CD4-positive, alpha-beta memory T cell (primary cell): ENCODE results near the gene VILL. TPM values are rescaled to one million over a fixed set of nuclear protein-coding genes. Genes with fewer than 3 reads are reported as not detected.

Source experiments
- CTCF ChIA-PET: fragments of 350-600 bp; sonication (Branson Sonifier 250); formaldehyde crosslinking; loops from one replicate; lab custom pipeline; 2021; ENCODE audit warnings: inconsistent platforms; ENCODE audit not compliant: partially characterized antibody; lab: Charles Lee
- POLR2A ChIA-PET: fragments of 350-600 bp; sonication (Branson Sonifier 250); formaldehyde crosslinking; loops from one replicate; lab custom pipeline; 2021; ENCODE audit not compliant: partially characterized antibody; lab: Charles Lee
- DNase-seq, 5 donors: peaks; one replicate each; pipeline versions ENCODE4 v3.0.0 to v3.0.0-alpha.2; 2020 to 2022; ENCODE audit warnings: mixed read lengths in 1 of 5
- H3K27ac ChIP-seq: one replicate; pipeline ENCODE4 v1.7.0; 2013; ENCODE audit warnings: low read depth, low read length
- H3K27me3 ChIP-seq: 2 replicates; pipeline ENCODE4 v1.7.0; 2013; ENCODE audit warnings: mild to moderate bottlenecking, low read length, moderate library complexity; ENCODE audit not compliant: insufficient read depth
- H3K36me3 ChIP-seq: 2 replicates; pipeline ENCODE4 v1.7.0; 2013; ENCODE audit warnings: mild to moderate bottlenecking, low read length, moderate library complexity; ENCODE audit not compliant: insufficient read depth
- H3K4me1 ChIP-seq: 2 replicates; pipeline ENCODE4 v1.7.0; 2013; ENCODE audit warnings: mild to moderate bottlenecking, low read length, moderate library complexity; ENCODE audit not compliant: insufficient read depth
- H3K4me3 ChIP-seq, 2 donors: one replicate each; pipeline ENCODE4 v1.7.0; 2013; ENCODE audit warnings: low read length in 2 of 2, mild to moderate bottlenecking in 1 of 2
- H3K9me3 ChIP-seq, 2 donors: one replicate each; pipeline ENCODE4 v1.7.0; 2013; ENCODE audit warnings: low read length in 2 of 2, control low read depth in 1 of 2; ENCODE audit not compliant: control insufficient read depth in 1 of 2
- H3K27ac Mint-ChIP-seq, 7 donors: one replicate each; pipeline ENCODE4 v1.8.0; 2020 to 2021; ENCODE audit warnings: mixed read lengths in 7 of 7, mild to moderate bottlenecking in 6 of 7, inconsistent platforms in 3 of 7, moderate library complexity in 3 of 7
- H3K27me3 Mint-ChIP-seq, 2 donors: one replicate each; pipeline ENCODE4 v1.8.0; 2020 to 2021; ENCODE audit warnings: mixed read lengths in 2 of 2
- H3K36me3 Mint-ChIP-seq, 2 donors: one replicate each; pipeline ENCODE4 v1.8.0; 2020 to 2021; ENCODE audit warnings: mixed read lengths in 2 of 2, inconsistent platforms in 1 of 2, mild to moderate bottlenecking in 1 of 2
- H3K4me1 Mint-ChIP-seq, 4 donors: one replicate each; pipeline ENCODE4 v1.8.0; 2020 to 2021; ENCODE audit warnings: mixed read lengths in 4 of 4, mild to moderate bottlenecking in 1 of 4
- H3K4me3 Mint-ChIP-seq, 8 donors: one replicate each; pipeline ENCODE4 v1.8.0; 2020 to 2021; ENCODE audit warnings: mixed read lengths in 8 of 8, mild to moderate bottlenecking in 7 of 8, moderate library complexity in 6 of 8, inconsistent platforms in 3 of 8
- H3K9me3 Mint-ChIP-seq, 8 donors: one replicate each; pipeline ENCODE4 v1.8.0; 2020 to 2021; ENCODE audit warnings: mixed read lengths in 8 of 8, mild to moderate bottlenecking in 5 of 8, inconsistent platforms in 3 of 8, moderate library complexity in 1 of 8
- intact Hi-C: fragments of 100-400 bp; cut with micrococcal nuclease; formaldehyde crosslinking; loops from one replicate; pipeline ENCODE4 v1.15.1; 2023
- polyA plus RNA-seq, 2 donors: library from polyadenylated mRNA; unstranded; fragments of 300-500 nt; fragmentation: Illumina TruSeq; gene quantifications; one replicate each; pipeline ENCODE4 v1.2.3, GENCODE V29; 2021
- total RNA-seq, 2 experiments: library from RNA; stranded (reverse); gene quantifications; one replicate each; pipeline ENCODE4 v1.2.3, GENCODE V29; 2021

VILL gene
- total and polyA plus RNA-seq, 4 experiments from 2014 or later: 13.4 to 43.4 (median 29.8) TPM

DNA sequence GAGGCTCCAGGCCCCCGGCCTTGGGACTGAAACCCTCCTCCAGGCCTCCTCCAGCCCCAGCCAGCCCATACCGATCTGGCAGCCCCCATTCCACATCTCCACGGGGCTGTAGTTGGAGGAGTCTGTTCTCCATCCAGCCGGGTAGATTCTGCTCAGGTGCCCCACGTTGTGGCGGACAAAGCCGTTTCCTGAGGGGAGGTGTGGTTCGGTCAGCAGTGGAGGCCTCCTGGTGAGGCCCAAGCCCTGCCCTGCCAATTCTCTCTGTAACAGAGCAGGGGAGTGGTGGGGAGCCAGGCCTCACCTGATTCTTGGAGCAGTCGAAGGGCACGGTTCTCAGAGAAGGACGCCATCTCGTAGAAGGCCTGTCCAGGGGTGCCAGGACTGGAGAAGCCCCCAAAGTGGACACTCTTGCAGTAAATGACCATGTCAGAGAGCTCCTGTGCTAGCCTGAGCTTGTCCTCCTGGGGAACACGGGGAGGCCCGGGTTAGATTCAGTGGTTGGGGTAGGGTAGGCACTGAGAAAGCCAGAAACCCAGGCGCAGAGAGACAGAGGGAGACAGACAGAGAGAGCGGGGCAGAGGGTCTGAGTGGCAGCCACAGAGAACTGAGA is 18.5 kb downstream of the VILL start:
- Histone ChIP-seq H3K4me3 (no peak overlapping the region), H3K36me3 (peaks cover 53% of the 10 kb centered on the region), H3K27me3 (no peaks in the 10 kb centered on the region), H3K27ac (no peak overlapping the region), H3K9me3 (no peaks in the 10 kb centered on the region), H3K4me1 (peaks cover 2% of the 10 kb centered on the region)
- intact Hi-C loops: no loop called here
- Mint-ChIP-seq H3K27me3 (no peaks in the 10 kb centered on the region), H3K9me3 (no peaks in the 10 kb centered on the region), H3K36me3 (peaks cover 20 to 53% of the 10 kb centered on the region in 2 donors), H3K4me3 (no peak overlapping the region), H3K4me1 (peaks cover 7 to 16% (median 11%) of the 10 kb centered on the region in 4 donors), H3K27ac (peak overlapping the region in 2 of 7 donors; percentile 72 to 77)
- peak in 1 of 5 donors; percentile 17 for DNase-seq
- CTCF ChIA-PET: no interaction called here
- POLR2A ChIA-PET: interaction anchor here (1.2 to 2.0 kb wide), 4 partner anchors 8 to 29 kb away, joined by 3 to 7 read pairs (median 4); partner anchors contain the start of gene DLEC1

DNA sequence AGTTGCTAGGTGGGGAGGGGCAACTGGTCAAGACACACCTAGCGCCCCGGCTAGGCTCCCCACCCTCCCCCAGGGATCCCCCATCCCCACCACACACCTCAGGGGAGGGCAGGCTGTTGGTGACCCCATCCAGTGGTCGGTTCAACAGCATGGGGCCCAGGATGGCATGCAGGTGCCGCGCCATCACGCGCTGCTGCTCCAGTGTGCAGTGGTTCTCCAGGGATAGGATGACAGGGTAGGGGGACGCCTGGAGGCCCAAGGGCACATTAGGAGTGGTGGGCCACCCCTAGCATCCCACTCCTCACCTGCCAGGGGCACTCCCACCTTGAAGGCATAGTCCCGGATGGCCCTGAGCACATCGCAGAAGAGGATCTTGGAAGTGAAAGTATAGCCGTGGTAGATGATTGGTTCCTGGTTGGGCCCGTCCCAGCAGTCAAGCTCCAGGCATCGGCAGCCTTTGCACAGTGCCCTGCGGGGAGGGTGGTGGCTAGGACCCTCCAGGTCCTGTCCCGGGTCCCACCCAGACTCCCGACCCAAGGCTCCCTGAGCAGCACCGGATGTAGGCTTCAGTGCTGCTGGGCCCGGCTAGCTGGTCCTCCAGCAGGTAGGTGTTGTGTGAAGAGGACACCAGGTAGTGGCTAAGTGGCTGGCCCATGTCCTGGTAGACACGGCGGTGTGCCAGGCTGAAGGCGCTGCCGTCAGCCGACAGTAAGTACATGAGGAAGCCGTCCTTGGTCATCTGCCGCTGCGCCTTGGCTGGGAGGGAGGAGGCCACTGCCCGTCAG is 19.4 kb downstream of the VILL start:
- ChIA-PET POLR2A (interaction anchor here (1.2 to 2.0 kb wide), 3 partner anchors 9 to 29 kb away, joined by 3 to 7 read pairs (median 4); partner anchors contain the start of gene DLEC1), CTCF (interaction anchor here (1.1 kb wide), 1 partner anchor 29 kb away, joined by 3 read pairs; the partner anchor contains the start of gene DLEC1)
- Mint-ChIP-seq H3K9me3 (peaks cover 0 to under 1% (median 0%) of the 10 kb centered on the region in 8 donors), H3K4me1 (peaks cover 0 to 7% (median 3%) of the 10 kb centered on the region in 4 donors), H3K27me3 (no peaks in the 10 kb centered on the region), H3K27ac (peak overlapping the region in 1 of 7 donors; percentile 84), H3K4me3 (no peak overlapping the region), H3K36me3 (peaks cover 23 to 54% of the 10 kb centered on the region in 2 donors)
- Histone ChIP-seq H3K4me1 (no peaks in the 10 kb centered on the region), H3K36me3 (peaks cover 53% of the 10 kb centered on the region), H3K27ac (no peak overlapping the region), H3K27me3 (no peaks in the 10 kb centered on the region), H3K4me3 (no peak overlapping the region), H3K9me3 (no peaks in the 10 kb centered on the region)
- intact Hi-C loops: no loop called here
- peak in 1 of 5 donors; percentile 33 for DNase-seq

DNA sequence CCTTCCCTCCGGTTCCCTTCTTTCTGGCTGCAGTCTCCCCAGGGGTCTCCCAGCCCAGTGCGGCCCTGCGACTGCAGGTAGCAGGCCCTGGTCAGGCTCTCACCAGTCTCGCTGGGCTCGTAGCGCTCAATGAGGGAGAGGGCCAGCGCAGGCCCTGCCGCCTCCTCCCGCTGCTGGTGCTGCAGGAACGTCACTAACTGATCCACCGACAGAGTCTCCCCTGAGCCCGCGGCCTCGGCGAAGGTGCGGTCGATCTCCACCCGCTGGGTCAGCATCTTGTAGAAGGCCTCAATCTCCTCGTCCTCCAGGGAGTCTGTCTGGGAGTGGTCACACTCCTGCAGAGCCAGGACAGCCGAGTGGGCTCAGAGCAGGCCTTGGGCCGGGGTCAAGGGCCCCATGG is 20.5 kb downstream of the VILL start:
- Mint-ChIP-seq H3K4me3 (no peak overlapping the region), H3K36me3 (peaks cover 34 to 57% of the 10 kb centered on the region in 2 donors), H3K27me3 (no peaks in the 10 kb centered on the region), H3K27ac (no peak overlapping the region), H3K4me1 (peaks cover 0 to 1% (median 0%) of the 10 kb centered on the region in 4 donors), H3K9me3 (peaks cover 0 to 3% (median 0%) of the 10 kb centered on the region in 8 donors)
- DNase-seq: no peak
- Histone ChIP-seq H3K27me3 (no peaks in the 10 kb centered on the region), H3K36me3 (peaks cover 54% of the 10 kb centered on the region), H3K9me3 (no peaks in the 10 kb centered on the region), H3K4me1 (no peaks in the 10 kb centered on the region), H3K4me3 (no peak overlapping the region), H3K27ac (no peak overlapping the region)
- POLR2A ChIA-PET: no interaction called here
- intact Hi-C loops: no loop called here
- CTCF ChIA-PET: interaction anchor here (0.8 to 1.0 kb wide), 2 partner anchors 8 to 29 kb away, joined by 3 read pairs; no protein-coding TSS in a partner anchor

DNA sequence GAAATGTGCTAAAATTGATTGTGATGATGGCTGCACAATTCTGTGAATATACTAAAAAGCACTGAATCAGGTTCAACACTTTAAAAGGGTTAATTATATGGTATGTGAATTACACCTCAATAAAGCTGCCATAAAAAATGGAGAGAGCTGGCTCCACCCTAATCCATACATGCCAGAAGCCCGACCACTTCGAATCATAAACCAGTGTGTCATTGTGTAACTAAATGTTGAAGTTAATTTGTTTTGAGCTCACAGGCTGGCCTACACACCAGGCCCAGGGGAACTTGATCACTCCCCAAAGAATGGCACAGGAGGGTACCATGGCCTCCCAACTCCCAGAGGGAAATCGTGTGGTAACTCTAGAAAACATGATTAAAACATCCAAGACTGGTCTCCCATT is 24.9 kb downstream of the VILL start:
- ChIA-PET POLR2A (no interaction called here), CTCF (interaction anchor here (1.9 kb wide), 1 partner anchor 12 kb away, joined by 6 read pairs; no protein-coding TSS in a partner anchor)
- H3K36me3 ChIP-seq: peaks cover 49% of the 10 kb centered on the region
- Mint-ChIP-seq H3K27me3 (no peaks in the 10 kb centered on the region), H3K27ac (peak overlapping the region in 2 of 7 donors; percentile 2 to 60), H3K4me1 (peaks cover 2 to 6% (median 5%) of the 10 kb centered on the region in 4 donors), H3K4me3 (no peak overlapping the region), H3K36me3 (peaks cover 68 to 74% of the 10 kb centered on the region in 2 donors), H3K9me3 (peaks cover 0 to 8% (median 0%) of the 10 kb centered on the region in 8 donors)
- H3K9me3 ChIP-seq: no peaks in the 10 kb centered on the region
- no peak overlapping the region for H3K27ac ChIP-seq
- intact Hi-C loops: no loop called here
- no peak for DNase-seq
- no peaks in the 10 kb centered on the region for H3K27me3 ChIP-seq
- no peak overlapping the region for H3K4me3 ChIP-seq
- no peaks in the 10 kb centered on the region for H3K4me1 ChIP-seq

DNA sequence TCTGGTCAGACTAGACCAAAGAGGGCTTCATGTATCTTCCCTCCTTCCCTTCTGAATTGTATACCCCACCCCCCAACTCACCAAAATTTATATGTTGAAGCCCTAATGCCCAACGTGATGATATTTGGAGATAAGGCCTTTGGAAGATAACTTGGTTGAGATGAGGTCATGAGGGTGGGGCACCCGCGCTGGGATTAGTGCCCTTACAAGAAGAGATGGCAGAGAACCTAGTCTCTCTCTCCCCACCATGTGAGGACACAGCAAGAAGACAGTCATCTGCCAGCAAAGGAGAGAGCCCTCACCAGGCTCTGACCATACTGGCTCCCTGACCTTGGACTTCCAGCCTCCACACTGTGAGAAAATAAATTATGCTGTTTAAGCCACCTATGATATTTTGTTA is 25.4 kb downstream of the VILL start:
- Histone ChIP-seq H3K4me3 (no peak overlapping the region), H3K27ac (no peak overlapping the region), H3K4me1 (no peaks in the 10 kb centered on the region), H3K36me3 (peaks cover 45% of the 10 kb centered on the region), H3K9me3 (no peaks in the 10 kb centered on the region), H3K27me3 (no peaks in the 10 kb centered on the region)
- intact Hi-C loops: no loop called here
- H3K4me3 Mint-ChIP-seq: no peak overlapping the region
- H3K9me3 Mint-ChIP-seq: peaks cover 0 to 8% (median 0%) of the 10 kb centered on the region in 8 donors
- peaks cover 72% of the 10 kb centered on the region in 2 donors for H3K36me3 Mint-ChIP-seq
- H3K27ac Mint-ChIP-seq: no peak overlapping the region
- no peak for DNase-seq
- peaks cover 5 to 9% (median 8%) of the 10 kb centered on the region in 4 donors for H3K4me1 Mint-ChIP-seq
- ChIA-PET POLR2A (no interaction called here), CTCF (interaction anchor here (1.9 kb wide), 1 partner anchor 12 kb away, joined by 6 read pairs; no protein-coding TSS in a partner anchor)
- no peaks in the 10 kb centered on the region for H3K27me3 Mint-ChIP-seq

DNA sequence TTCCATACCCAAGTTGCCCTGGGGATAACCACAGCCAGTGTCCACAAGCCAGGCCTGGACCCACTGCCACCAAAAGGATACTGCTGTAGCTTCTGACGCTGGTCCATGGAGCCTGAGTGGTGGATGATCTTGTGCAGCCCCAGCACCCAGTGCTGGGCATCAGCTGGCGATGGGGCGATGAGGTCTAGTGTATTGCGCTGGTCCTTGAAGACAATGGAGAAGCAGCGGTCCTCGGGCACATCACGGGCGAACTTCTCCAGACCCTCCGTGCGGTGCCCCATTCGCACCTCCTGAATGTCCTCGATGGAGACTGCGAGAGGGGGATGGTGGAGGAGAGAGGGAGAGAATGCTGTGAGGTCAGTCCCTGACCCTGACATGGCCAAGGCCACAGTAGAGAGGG is 25.8 kb downstream of the VILL start:
- POLR2A ChIA-PET: interaction anchor here (1.4 kb wide), 1 partner anchor 20 kb away, joined by 3 read pairs; no protein-coding TSS in a partner anchor
- intact Hi-C loops: no loop called here
- H3K27me3 Mint-ChIP-seq: no peaks in the 10 kb centered on the region

More for the DNA sequence above, 25.8 kb downstream of the VILL start:
- Mint-ChIP-seq H3K9me3 (peaks cover 0 to 8% (median 0%) of the 10 kb centered on the region in 8 donors), H3K4me1 (peaks cover 9 to 13% (median 11%) of the 10 kb centered on the region in 4 donors), H3K4me3 (no peak overlapping the region), H3K36me3 (peaks cover 70 to 72% of the 10 kb centered on the region in 2 donors), H3K27ac (peak overlapping the region in 3 of 7 donors; percentile 27 to 66 (median 29))
- Histone ChIP-seq H3K36me3 (peaks cover 40% of the 10 kb centered on the region), H3K9me3 (no peaks in the 10 kb centered on the region), H3K4me1 (no peaks in the 10 kb centered on the region), H3K4me3 (no peak overlapping the region), H3K27ac (no peak overlapping the region), H3K27me3 (no peaks in the 10 kb centered on the region)
- no peak for DNase-seq
- CTCF ChIA-PET: interaction anchor here (1.9 kb wide), 1 partner anchor 13 kb away, joined by 6 read pairs; no protein-coding TSS in a partner anchor
